Activated CD4-positive, alpha-beta T cell treated with anti-CD3 and anti-CD28 coated beads for 36 hours (primary cell): Measurements from ENCODE around the gene BCAR1. TPM values are rescaled to one million over a fixed set of nuclear protein-coding genes. Genes with fewer than 3 reads are reported as not detected.
"Not testable (repeated sequence)": the region's sequence is repeated elsewhere in the genome, so short reads cannot be mapped to it uniquely, and the experiment has no call there.

ENCODE experiments used
- ATAC-seq: fragments of 200-7000 bp; cut with Tn5 transposase; one replicate; pipeline ENCODE4 v1.10.0; 2021; ENCODE audit warnings: mild to moderate bottlenecking, moderate library complexity
- CTCF ChIA-PET: fragments of 350-600 bp; sonication (Branson Sonifier 250); formaldehyde crosslinking; loops from one replicate; lab custom pipeline; 2021; ENCODE audit warnings: antibody characterized with exemption; lab: Charles Lee
- POLR2A ChIA-PET: fragments of 350-600 bp; sonication (Branson Sonifier 250); formaldehyde crosslinking; loops from one replicate; lab custom pipeline; 2021; ENCODE audit warnings: antibody characterized with exemption, inconsistent platforms; lab: Charles Lee
- DNase-seq: peaks from one replicate; pipeline ENCODE4 v3.0.0-alpha.2; 2020
- H3K27ac Mint-ChIP-seq: one replicate; pipeline ENCODE4 v1.8.0; 2021; ENCODE audit warnings: mixed read lengths
- H3K27me3 Mint-ChIP-seq: one replicate; pipeline ENCODE4 v1.8.0; 2021; ENCODE audit warnings: mixed read lengths
- H3K36me3 Mint-ChIP-seq: one replicate; pipeline ENCODE4 v1.8.0; 2021; ENCODE audit warnings: low read depth, mixed read lengths
- H3K4me1 Mint-ChIP-seq: one replicate; pipeline ENCODE4 v1.8.0; 2021; ENCODE audit warnings: mixed read lengths
- H3K4me3 Mint-ChIP-seq: one replicate; pipeline ENCODE4 v1.8.0; 2021; ENCODE audit warnings: mild to moderate bottlenecking, moderate library complexity, mixed read lengths
- H3K9me3 Mint-ChIP-seq: one replicate; pipeline ENCODE4 v1.8.0; 2021; ENCODE audit warnings: low read depth, mixed read lengths
- intact Hi-C, 2 experiments: fragments of 100-400 bp; cut with DNase I in 1 of 2; cut with micrococcal nuclease in 1 of 2; formaldehyde crosslinking; loops; one replicate each; pipeline versions ENCODE4 v1.14.2 to v1.15.1; 2022 to 2024; cut with DNase I, micrococcal nuclease
- total RNA-seq, 2 experiments: library from RNA; stranded (reverse); gene quantifications; one replicate each; pipeline ENCODE4 v1.2.3, GENCODE V29; 2021

The BCAR1 gene
- total RNA-seq, 2 experiments from 2014 or later: 0.98 to 1.7 TPM

GRCh38 chr16:75243667-75244224 is 7.7 kb downstream of the BCAR1 start:
- H3K27ac Mint-ChIP-seq: no peak overlapping the region
- ChIA-PET POLR2A (no interaction called here), CTCF (interaction anchor here (0.6 kb wide), 1 partner anchor 139 kb away, joined by 3 read pairs; no protein-coding TSS in a partner anchor)
- no peaks in the 10 kb centered on the region for H3K36me3 Mint-ChIP-seq
- DNase-seq (no peak), ATAC-seq (no peak)
- H3K4me3 Mint-ChIP-seq: no peak overlapping the region
- intact Hi-C loops: no loop called here
- H3K9me3 Mint-ChIP-seq: no peaks in the 10 kb centered on the region
- H3K27me3 Mint-ChIP-seq: peaks cover 2% of the 10 kb centered on the region
- no peaks in the 10 kb centered on the region for H3K4me1 Mint-ChIP-seq

- H3K9me3 Mint-ChIP-seq, H3K4me3 Mint-ChIP-seq, H3K27ac Mint-ChIP-seq, H3K36me3 Mint-ChIP-seq, POLR2A ChIA-PET, DNase-seq, H3K27me3 Mint-ChIP-seq, H3K4me1 Mint-ChIP-seq, intact Hi-C loops, ATAC-seq: not testable (repeated sequence)
- CTCF ChIA-PET: interaction anchor here (0.6 kb wide), 1 partner anchor 160 kb away, joined by 3 read pairs; no protein-coding TSS in a partner anchor
These were observed 8.9 kb downstream of the BCAR1 start for GRCh38 chr16:75242436-75243078.

- no peaks in the 10 kb centered on the region for H3K9me3 Mint-ChIP-seq
- H3K4me1 Mint-ChIP-seq: no peaks in the 10 kb centered on the region
- no peak overlapping the region for H3K4me3 Mint-ChIP-seq
- no peaks in the 10 kb centered on the region for H3K27me3 Mint-ChIP-seq
- intact Hi-C loops: no loop called here
- H3K27ac Mint-ChIP-seq: no peak overlapping the region
- ChIA-PET CTCF (no interaction called here), POLR2A (no interaction called here)
- ATAC-seq (no peak), DNase-seq (no peak)
- H3K36me3 Mint-ChIP-seq: no peaks in the 10 kb centered on the region
These were observed 9.5 kb downstream of the BCAR1 start for GRCh38 chr16:75241955-75242354.

DNA sequence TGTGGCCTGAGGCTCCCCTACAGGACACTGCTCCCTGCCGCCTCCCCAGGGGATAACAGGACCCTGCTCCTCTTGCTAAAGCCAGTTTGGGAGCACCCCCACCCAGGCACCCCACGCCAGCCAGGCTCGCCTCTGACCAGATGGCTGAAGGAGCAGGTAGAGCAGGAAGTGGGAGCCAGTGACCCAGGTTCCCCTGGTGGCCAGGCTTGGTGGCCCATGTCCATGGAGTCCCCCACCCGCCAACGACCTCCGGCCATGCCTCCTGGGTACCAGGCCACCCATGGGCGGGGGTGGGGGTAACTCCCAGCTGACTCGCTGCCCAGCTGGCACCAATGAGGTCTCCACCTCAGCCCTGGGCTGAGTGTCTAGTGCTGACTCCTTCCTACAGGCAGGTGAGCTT is 10.0 kb downstream of the BCAR1 start:
- no peaks in the 10 kb centered on the region for H3K9me3 Mint-ChIP-seq
- no peak overlapping the region for H3K27ac Mint-ChIP-seq
- H3K36me3 Mint-ChIP-seq: no peaks in the 10 kb centered on the region
- ChIA-PET CTCF (no interaction called here), POLR2A (no interaction called here)
- DNase-seq (no peak), ATAC-seq (no peak)
- no peak overlapping the region for H3K4me3 Mint-ChIP-seq
- H3K27me3 Mint-ChIP-seq: no peaks in the 10 kb centered on the region
- no peaks in the 10 kb centered on the region for H3K4me1 Mint-ChIP-seq
- intact Hi-C loops: no loop called here

DNA sequence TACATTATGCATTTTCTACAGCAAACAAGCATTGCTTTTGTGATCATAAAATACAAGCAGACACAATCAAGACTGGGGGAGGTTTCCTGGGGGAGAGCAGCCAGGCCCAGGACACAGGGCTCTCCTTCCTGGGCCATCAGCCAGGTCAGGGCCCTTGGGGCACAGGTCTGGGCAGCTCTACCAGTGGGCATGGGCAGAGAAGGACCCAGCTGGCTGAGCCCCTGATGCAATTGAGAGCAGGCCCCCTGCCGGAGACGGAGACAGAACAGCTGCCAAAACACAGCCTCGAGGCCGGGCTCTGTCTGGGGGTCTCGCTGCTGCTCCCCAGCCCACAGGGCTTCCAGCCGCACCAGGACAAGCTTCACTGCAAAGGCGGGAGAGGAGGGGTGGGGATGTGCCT is 10.8 kb downstream of the BCAR1 start:
- CTCF ChIA-PET, H3K27me3 Mint-ChIP-seq, DNase-seq, H3K4me3 Mint-ChIP-seq, POLR2A ChIA-PET, intact Hi-C loops, H3K36me3 Mint-ChIP-seq, H3K27ac Mint-ChIP-seq, H3K9me3 Mint-ChIP-seq, H3K4me1 Mint-ChIP-seq, ATAC-seq: not testable (repeated sequence)

DNA sequence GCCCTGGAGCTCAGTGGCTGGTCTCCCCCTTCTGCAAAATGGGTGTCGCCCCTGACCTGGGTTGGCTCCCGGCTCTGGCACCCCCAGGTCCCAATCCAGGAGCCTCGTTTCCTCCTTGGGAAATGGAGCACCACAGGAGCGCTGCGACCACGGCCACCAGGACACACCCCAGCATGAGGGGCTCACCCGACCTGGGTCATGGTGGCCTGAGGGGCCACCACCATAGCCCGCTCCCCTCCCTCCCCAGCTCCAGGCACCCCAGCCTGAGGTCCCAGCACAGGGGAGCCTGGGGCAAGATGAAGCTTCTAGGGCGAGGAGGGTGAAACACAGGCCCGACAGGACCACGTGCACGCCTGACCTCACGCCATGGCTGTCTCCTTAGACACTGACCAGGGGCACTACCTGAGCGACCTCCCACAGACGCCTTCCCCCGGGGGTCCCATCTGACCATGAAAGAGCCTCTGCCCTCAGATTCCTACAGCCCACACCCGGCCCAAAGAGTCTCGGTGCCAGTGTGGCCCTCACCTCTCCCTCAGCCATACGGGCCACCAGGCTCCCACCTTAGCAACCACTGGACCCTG is 11.8 kb downstream of the BCAR1 start:
- ATAC-seq (no peak), DNase-seq (no peak)
- POLR2A ChIA-PET: no interaction called here
- Mint-ChIP-seq H3K27me3 (no peaks in the 10 kb centered on the region), H3K27ac (no peak overlapping the region), H3K9me3 (no peaks in the 10 kb centered on the region), H3K4me1 (no peaks in the 10 kb centered on the region), H3K36me3 (no peaks in the 10 kb centered on the region), H3K4me3 (no peak overlapping the region)
- CTCF ChIA-PET: interaction anchor here (0.7 kb wide), 1 partner anchor 41 kb away, joined by 3 read pairs; no protein-coding TSS in a partner anchor
- intact Hi-C loops: loop anchor here in 1 of 2 experiments (10.0 kb wide), 1 partner anchor 525 kb away; no protein-coding TSS in a partner anchor

DNA sequence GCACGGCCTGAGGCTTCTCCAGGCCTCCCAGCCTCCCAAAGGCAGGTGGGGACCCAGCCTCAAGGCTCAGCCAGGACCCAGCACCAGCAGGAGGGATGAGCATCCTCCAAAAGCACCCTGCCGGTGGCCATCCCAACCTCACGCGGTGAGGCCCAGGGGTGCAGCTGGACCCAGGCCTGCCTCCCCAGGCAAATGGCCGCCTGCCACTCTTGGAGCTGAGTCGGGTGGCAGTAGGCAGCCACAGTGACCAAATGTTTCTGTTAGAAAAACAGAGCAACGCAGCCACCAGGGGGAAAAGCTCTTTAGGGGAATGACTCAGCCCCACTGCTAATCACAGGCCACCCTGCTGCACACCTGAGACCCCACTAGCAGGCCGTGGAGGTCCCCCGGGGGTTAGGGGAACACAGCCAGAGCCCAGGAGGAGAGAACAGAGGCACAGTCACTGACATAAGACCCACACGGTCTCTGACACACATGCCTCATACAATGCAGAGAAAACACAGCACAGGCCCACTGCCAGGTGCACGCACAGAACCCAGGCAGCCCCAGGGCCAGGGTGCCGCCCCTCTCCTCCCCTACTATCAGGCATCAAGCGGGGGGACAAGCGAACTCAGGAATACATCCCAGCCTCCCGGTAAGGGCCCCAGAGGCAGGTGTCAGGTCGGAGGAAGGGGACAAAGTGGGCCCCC is 12.4 kb downstream of the BCAR1 start:
- no peaks in the 10 kb centered on the region for H3K36me3 Mint-ChIP-seq

DNA sequence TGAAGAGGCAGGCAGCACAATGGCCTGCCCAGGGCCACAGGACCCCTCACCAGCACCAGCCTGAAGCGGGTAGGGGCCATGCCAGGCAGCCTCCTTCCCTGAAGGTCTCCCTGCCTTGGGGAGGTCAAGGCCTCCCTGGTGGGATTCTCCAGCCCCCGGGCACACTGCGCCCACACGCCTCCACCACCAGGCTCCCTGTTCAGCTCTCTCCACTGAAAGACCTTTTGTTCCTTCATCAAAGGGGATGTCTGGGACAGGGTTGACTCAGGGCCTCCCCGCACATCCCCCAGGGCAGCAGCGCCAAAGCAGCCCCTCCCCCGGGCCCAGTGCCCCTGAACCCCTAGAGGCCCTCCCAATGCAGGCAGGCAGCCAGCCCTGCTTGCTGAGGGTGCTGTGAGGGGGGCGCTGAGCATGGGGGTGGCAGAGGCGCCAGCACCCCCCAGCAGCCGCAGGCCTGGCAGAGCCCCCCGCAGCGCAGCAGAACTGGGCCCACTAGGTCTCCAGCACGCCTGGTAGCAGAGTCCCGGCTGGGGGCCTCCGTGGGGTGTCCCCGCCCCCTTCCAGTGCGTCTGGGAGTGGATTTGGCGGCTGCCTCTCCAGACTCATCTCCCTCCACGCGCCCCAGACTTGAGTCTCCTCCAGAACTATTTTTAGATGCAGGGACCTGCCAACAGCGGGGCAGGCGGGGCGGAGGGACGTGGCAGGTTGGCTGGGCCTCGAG is 13.1 kb downstream of the BCAR1 start:
- intact Hi-C loops: loop anchor here in 1 of 2 experiments (10.0 kb wide), 1 partner anchor 527 kb away; no protein-coding TSS in a partner anchor
- no peak for ATAC-seq
- no peak for DNase-seq
- Mint-ChIP-seq H3K4me1 (peaks cover 2% of the 10 kb centered on the region), H3K36me3 (no peaks in the 10 kb centered on the region), H3K27ac (no peak overlapping the region), H3K27me3 (no peaks in the 10 kb centered on the region), H3K4me3 (no peak overlapping the region), H3K9me3 (no peaks in the 10 kb centered on the region)
- ChIA-PET POLR2A (no interaction called here), CTCF (no interaction called here)

More for the DNA sequence above, 12.4 kb downstream of the BCAR1 start:
- Mint-ChIP-seq H3K4me1 (no peaks in the 10 kb centered on the region), H3K4me3 (no peak overlapping the region), H3K27ac (no peak overlapping the region), H3K27me3 (no peaks in the 10 kb centered on the region), H3K9me3 (no peaks in the 10 kb centered on the region)
- DNase-seq (no peak), ATAC-seq (no peak)
- POLR2A ChIA-PET: no interaction called here
- intact Hi-C loops: loop anchor here in 1 of 2 experiments (10.0 kb wide), 1 partner anchor 526 kb away; no protein-coding TSS in a partner anchor
- CTCF ChIA-PET: interaction anchor here (0.7 kb wide), 1 partner anchor 40 kb away, joined by 3 read pairs; no protein-coding TSS in a partner anchor

DNA sequence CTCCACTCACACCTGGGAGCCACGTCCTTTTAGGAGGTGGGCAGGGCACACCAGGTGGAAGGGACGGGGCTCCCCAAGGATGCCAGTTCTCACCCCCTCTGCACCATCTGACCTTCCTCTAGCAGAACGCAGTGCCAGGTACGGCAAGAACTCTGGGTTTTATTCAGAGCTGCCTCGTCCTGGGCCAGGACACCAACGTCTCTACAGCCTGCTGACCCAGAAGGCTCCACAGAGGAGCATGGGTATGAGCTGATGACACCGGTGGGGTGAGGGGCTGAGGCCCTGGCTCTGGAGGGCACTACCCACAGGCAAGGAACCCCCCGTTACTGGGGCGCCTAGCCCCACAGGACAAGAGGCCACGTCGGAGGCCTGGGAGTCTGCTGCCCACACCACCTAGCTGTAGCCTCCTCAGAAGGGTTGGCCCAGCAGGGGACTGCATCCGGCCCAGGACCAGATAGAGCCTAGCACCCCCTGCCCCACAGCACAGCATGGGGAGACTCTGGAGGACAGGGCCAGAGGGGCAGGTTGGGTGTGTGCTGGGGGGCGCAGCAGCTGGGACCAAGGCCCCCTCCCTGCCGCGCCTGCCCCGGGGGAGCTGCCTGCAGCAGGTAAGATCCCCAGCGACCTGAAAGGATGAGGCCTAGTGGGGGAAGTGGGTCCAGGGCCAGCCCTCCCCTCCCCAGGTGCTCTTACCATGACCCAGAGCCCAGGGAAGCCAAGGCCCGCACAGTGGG is 13.9 kb downstream of the BCAR1 start:
- Mint-ChIP-seq H3K27ac (no peak overlapping the region), H3K4me3 (no peak overlapping the region), H3K36me3 (no peaks in the 10 kb centered on the region), H3K27me3 (no peaks in the 10 kb centered on the region), H3K9me3 (no peaks in the 10 kb centered on the region), H3K4me1 (peaks cover 2% of the 10 kb centered on the region)
- ChIA-PET POLR2A (no interaction called here), CTCF (interaction anchor here (1.3 kb wide), 1 partner anchor 145 kb away, joined by 5 read pairs; no protein-coding TSS in a partner anchor)
- ATAC-seq (no peak), DNase-seq (no peak)
- intact Hi-C loops: loop anchor here in 1 of 2 experiments (10.0 kb wide), 1 partner anchor 527 kb away; no protein-coding TSS in a partner anchor

- no peak overlapping the region for H3K27ac Mint-ChIP-seq
- intact Hi-C loops: loop anchor here in 1 of 2 experiments (10.0 kb wide), 1 partner anchor 528 kb away; no protein-coding TSS in a partner anchor
These were observed 14.6 kb downstream of the BCAR1 start for GRCh38 chr16:75236736-75237397.

More at GRCh38 chr16:75236736-75237397, 14.6 kb downstream of the BCAR1 start:
- Mint-ChIP-seq H3K4me3 (no peak overlapping the region), H3K9me3 (no peaks in the 10 kb centered on the region), H3K4me1 (peaks cover 2% of the 10 kb centered on the region), H3K36me3 (no peaks in the 10 kb centered on the region), H3K27me3 (no peaks in the 10 kb centered on the region)
- ChIA-PET POLR2A (no interaction called here), CTCF (interaction anchor here (0.7 to 6.8 kb wide), 3 partner anchors 38 to 149 kb away, joined by 3 to 90 read pairs (median 5); no protein-coding TSS in a partner anchor)
- ATAC-seq (no peak), DNase-seq (no peak)
